Endodermal cell (in vitro differentiated cells): Measurements from ENCODE around the gene CUX1. TPM values are rescaled to one million over a fixed set of nuclear protein-coding genes. Genes with fewer than 3 reads are reported as not detected.

Experiments used
- DNase-seq: peaks from one replicate; pipeline ENCODE4 v3.0.0-alpha.2; 2017
- H3K27ac ChIP-seq: 2 replicates; pipeline ENCODE4 v1.5.1; 2013; ENCODE audit warnings: mild to moderate bottlenecking, low read depth, low read length, moderate library complexity
- H3K27me3 ChIP-seq: 2 replicates; pipeline ENCODE4 v1.6.1; 2013; ENCODE audit warnings: mild to moderate bottlenecking, low read length, moderate library complexity; ENCODE audit not compliant: insufficient read depth, control insufficient read depth, poor library complexity, severe bottlenecking
- H3K36me3 ChIP-seq: 2 replicates; pipeline ENCODE4 v1.7.0; 2013; ENCODE audit warnings: mild to moderate bottlenecking, low read length, moderate library complexity; ENCODE audit not compliant: control insufficient read depth, insufficient read depth
- H3K4me1 ChIP-seq: one replicate; pipeline ENCODE4 v1.7.0; 2013; ENCODE audit warnings: low read length; ENCODE audit not compliant: control insufficient read depth, insufficient read depth
- H3K4me3 ChIP-seq: 2 replicates; pipeline ENCODE4 v1.5.1; 2013; ENCODE audit warnings: mild to moderate bottlenecking, low read length, moderate library complexity
- H3K9ac ChIP-seq: 2 replicates; pipeline ENCODE4 v1.6.1; 2013; ENCODE audit warnings: mild to moderate bottlenecking, low read length, moderate library complexity; ENCODE audit not compliant: poor library complexity, severe bottlenecking; ENCODE audit errors: extremely low read depth
- H3K9me3 ChIP-seq: 2 replicates; pipeline ENCODE4 v1.6.1; 2013; ENCODE audit warnings: mild to moderate bottlenecking, low read length, moderate library complexity; ENCODE audit not compliant: control insufficient read depth
- H3K27ac Mint-ChIP-seq: 2 replicates; pipeline ENCODE4 v1.8.0; 2020; ENCODE audit warnings: mixed read lengths
- H3K27me3 Mint-ChIP-seq: 2 replicates; pipeline ENCODE4 v1.8.0; 2021; ENCODE audit warnings: mild to moderate bottlenecking, mixed read lengths; ENCODE audit not compliant: insufficient read depth
- H3K36me3 Mint-ChIP-seq: 2 replicates; pipeline ENCODE4 v1.8.0; 2020; ENCODE audit warnings: low read depth, mixed read lengths
- H3K4me1 Mint-ChIP-seq: 2 replicates; pipeline ENCODE4 v1.8.0; 2020; ENCODE audit warnings: mixed read lengths
- H3K4me3 Mint-ChIP-seq: 2 replicates; pipeline ENCODE4 v1.8.0; 2020; ENCODE audit warnings: mild to moderate bottlenecking, moderate library complexity, mixed read lengths
- H3K9me3 Mint-ChIP-seq: 2 replicates; pipeline ENCODE4 v1.8.0; 2020; ENCODE audit warnings: mild to moderate bottlenecking, mixed read lengths
- CTCF ChIP-seq: fragments of 200-600 bp; sonication (generic); conservative IDR thresholded peaks from 2 replicates; pipeline ENCODE4 v1.5.0; 2021; ENCODE audit warnings: antibody characterized with exemption, mild to moderate bottlenecking
- WGBS, 2 experiments: methylation state at CpG; one replicate each; pipeline versions ENCODE4 v1.1.5 to v1.1.7; 2013; ENCODE audit warnings: missing lambda C conversion rate in 2 of 2, mixed read lengths in 1 of 2; ENCODE audit not compliant: insufficient coverage in 1 of 2, insufficient read length in 1 of 2; 5-methylcytosine and 5-hydroxymethylcytosine counted together
- total RNA-seq, 2 donors: library from RNA; stranded (reverse); fragmentation: NEBNext Ultra II Directional in 1 of 2; extraction: Animal tissue kit (Norgen Biotek cat#: 25700) in 1 of 2; gene quantifications; 2 replicates in 1 of 2; 3 replicates in 1 of 2; pipeline ENCODE4 v1.2.1, GENCODE V29; 2021

CUX1 gene
- total RNA-seq, 2 donors from 2014 or later, result 85.1 to 108 TPM

- Histone ChIP-seq H3K27ac (no peak overlapping the region), H3K36me3 (peaks cover 14% of the 10 kb centered on the region), H3K9ac (no peak overlapping the region), H3K4me3 (no peak overlapping the region), H3K27me3 (no peaks in the 10 kb centered on the region), H3K4me1 (peaks cover 4% of the 10 kb centered on the region), H3K9me3 (peaks cover 37% of the 10 kb centered on the region)
- no peak for TF ChIP-seq CTCF
- Mint-ChIP-seq H3K9me3 (peaks cover 37% of the 10 kb centered on the region), H3K36me3 (peaks cover 51% of the 10 kb centered on the region), H3K27ac (no peak overlapping the region), H3K27me3 (no peaks in the 10 kb centered on the region), H3K4me1 (peaks cover 6% of the 10 kb centered on the region), H3K4me3 (no peak overlapping the region)
- 96 to 100% methylated on average over 2 of the region's 2 CpGs for WGBS, 2 experiments
- no peak for DNase-seq
These were observed 236.7 kb downstream of the CUX1 start for GRCh38 chr7:102054158-102054557.

- no peak overlapping the region for H3K4me3 ChIP-seq
- H3K27ac ChIP-seq, result no peak overlapping the region
- H3K36me3 Mint-ChIP-seq, result peaks cover 53% of the 10 kb centered on the region
- H3K27me3 Mint-ChIP-seq, result no peaks in the 10 kb centered on the region
- H3K9me3 ChIP-seq, result peaks cover 37% of the 10 kb centered on the region
- H3K36me3 ChIP-seq, result peaks cover 14% of the 10 kb centered on the region
- H3K9ac ChIP-seq, result no peak overlapping the region
- peaks cover 37% of the 10 kb centered on the region for H3K9me3 Mint-ChIP-seq
- no peak for DNase-seq
- 95 to 100% methylated on average over 1 to 2 of the region's 2 CpGs for WGBS, 2 experiments
- H3K27me3 ChIP-seq, result no peaks in the 10 kb centered on the region
- no peak for TF ChIP-seq CTCF
- H3K4me1 ChIP-seq, result no peaks in the 10 kb centered on the region
- peaks cover 6% of the 10 kb centered on the region for H3K4me1 Mint-ChIP-seq
- H3K27ac Mint-ChIP-seq, result no peak overlapping the region
- no peak overlapping the region for H3K4me3 Mint-ChIP-seq
These were observed 238.0 kb downstream of the CUX1 start for GRCh38 chr7:102055181-102055976.

GRCh38 chr7:102059524-102059923 lies 242.1 kb downstream of the CUX1 start:
- Histone ChIP-seq H3K9ac (no peak overlapping the region), H3K36me3 (peaks cover 8% of the 10 kb centered on the region), H3K9me3 (peaks cover 21% of the 10 kb centered on the region), H3K4me1 (peaks cover 12% of the 10 kb centered on the region), H3K27ac (no peak overlapping the region), H3K4me3 (no peak overlapping the region), H3K27me3 (no peaks in the 10 kb centered on the region)
- H3K9me3 Mint-ChIP-seq, result peaks cover 15% of the 10 kb centered on the region
- H3K27ac Mint-ChIP-seq, result no peak overlapping the region
- no peaks in the 10 kb centered on the region for H3K27me3 Mint-ChIP-seq
- no peak overlapping the region for H3K4me3 Mint-ChIP-seq
- 91 to 92% methylated on average over 3 to 9 of the region's 9 CpGs for WGBS, 2 experiments
- no peak for TF ChIP-seq CTCF
- H3K36me3 Mint-ChIP-seq, result peaks cover 26% of the 10 kb centered on the region
- no peak for DNase-seq
- H3K4me1 Mint-ChIP-seq, result peaks cover 16% of the 10 kb centered on the region
